ENCODE results near the gene HCN2.
A peak's percentile ranks its signal among the peaks of the same experiment; 100 is the strongest.

Gene HCN2

GRCh38 chr19:589693-590395, at the start of gene HCN2:
Gene HCN2 (plus strand): TSS chr19:589881. CDS start chr19:589946, 65 bp downstream.
- DNase-seq (ENCODE audit: low read depth) = no peak

- DNase-seq (ENCODE audit: low read depth) = no peak
Observed at GRCh38 chr19:540867-541637, 48.6 kb upstream of the HCN2 start.

GRCh38 chr19:541699-542098, 48.0 kb upstream of the HCN2 start:
- no peak for DNase-seq (ENCODE audit: low read depth)

GRCh38 chr19:542173-542866, 47.4 kb upstream of the HCN2 start:
- DNase-seq (ENCODE audit: low read depth) = no peak

GRCh38 chr19:543910-544608, 45.6 kb upstream of the HCN2 start, which contains the start of gene GZMM:
Gene GZMM (plus strand): TSS chr19:544053. CDS start chr19:544072, 19 bp downstream.
- DNase-seq (ENCODE audit: low read depth) = no peak

GRCh38 chr19:547117-547516, 42.6 kb upstream of the HCN2 start:
- DNase-seq (ENCODE audit: low read depth) = no peak

DNA sequence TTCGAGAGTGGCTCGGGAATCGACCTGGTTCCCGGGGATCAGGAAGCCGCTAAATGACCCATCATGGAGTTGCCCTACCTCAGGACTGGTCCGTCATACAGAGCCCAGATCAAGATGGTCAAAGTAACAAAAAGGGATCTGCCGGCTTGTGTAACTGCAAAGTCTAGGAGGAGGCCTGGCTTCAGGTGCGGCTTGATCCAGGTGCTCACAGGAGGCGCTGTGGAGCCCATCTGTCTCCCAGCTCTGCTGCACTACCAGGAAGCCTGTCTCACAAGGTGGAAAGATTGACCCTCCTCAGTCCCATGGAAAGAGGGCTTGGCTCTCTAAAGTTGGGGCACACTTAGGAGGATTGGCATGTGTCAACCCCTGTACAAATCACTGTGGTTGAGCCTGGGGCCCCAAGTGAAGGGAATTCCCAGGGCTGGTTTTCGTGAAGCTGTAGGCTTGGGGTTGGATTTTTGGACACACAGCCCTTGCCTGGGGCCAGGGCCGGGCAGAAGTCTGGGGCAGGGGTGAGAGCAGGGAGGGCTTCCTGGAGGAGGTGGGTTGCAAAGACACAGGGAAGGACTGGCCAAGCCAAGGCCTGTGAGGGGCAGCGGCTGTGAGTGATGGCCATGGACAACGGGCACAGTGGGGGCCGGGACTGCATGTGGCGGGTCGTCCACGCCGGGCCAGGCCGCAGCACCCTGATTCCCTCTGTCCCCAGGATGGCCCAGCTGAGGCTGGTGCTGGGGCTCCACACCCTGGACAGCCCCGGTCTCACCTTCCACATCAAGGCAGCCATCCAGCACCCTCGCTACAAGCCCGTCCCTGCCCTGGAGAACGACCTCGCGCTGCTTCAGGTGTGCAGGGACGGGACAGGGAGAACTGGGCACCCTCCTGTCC, 41.6 kb upstream of the HCN2 start:
- no peak for DNase-seq (ENCODE audit: low read depth)

- DNase-seq (ENCODE audit: low read depth) = no peak
Observed at GRCh38 chr19:548886-549830, 40.5 kb upstream of the HCN2 start.

DNA sequence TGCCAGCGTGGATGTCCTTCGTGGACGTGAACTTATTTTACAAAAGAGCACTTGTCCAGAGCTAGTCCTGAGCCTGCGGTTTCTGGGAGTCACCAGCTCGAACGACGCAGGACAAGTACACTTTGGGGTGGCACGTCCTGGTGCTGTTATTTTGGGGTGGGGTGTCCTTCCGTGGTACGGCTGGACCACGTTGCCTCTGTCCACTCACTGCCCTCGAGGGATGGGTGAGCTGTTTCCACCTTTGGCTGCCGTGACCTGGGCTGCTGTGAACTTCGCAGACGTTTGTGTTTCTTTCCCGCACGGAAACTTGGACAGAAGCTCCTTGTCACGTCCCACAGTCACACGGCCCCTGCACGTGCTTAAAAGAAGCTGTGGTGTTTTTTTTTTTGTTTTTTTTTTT, 34.9 kb upstream of the HCN2 start:
- no peak for DNase-seq (ENCODE audit: low read depth)

DNA sequence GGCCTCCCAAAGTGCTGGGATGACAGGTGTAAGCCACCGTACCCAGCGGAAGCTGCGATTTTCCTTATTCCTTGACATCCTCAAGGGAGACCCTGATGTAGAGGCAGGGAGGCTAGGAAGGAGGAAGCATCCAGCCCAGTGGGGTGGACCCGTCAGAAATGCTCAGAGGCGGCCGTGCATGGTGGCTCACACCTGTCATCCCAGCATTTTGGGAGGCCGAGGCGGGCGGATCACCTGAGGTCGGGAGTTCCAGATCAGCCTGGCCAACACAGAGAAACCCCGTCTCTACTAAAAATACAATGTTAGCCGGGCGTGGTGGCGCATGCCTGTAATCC, 34.2 kb upstream of the HCN2 start:
- DNase-seq (ENCODE audit: low read depth) = no peak

GRCh38 chr19:556611-557382, 32.9 kb upstream of the HCN2 start:
- no peak for DNase-seq (ENCODE audit: low read depth)

DNA sequence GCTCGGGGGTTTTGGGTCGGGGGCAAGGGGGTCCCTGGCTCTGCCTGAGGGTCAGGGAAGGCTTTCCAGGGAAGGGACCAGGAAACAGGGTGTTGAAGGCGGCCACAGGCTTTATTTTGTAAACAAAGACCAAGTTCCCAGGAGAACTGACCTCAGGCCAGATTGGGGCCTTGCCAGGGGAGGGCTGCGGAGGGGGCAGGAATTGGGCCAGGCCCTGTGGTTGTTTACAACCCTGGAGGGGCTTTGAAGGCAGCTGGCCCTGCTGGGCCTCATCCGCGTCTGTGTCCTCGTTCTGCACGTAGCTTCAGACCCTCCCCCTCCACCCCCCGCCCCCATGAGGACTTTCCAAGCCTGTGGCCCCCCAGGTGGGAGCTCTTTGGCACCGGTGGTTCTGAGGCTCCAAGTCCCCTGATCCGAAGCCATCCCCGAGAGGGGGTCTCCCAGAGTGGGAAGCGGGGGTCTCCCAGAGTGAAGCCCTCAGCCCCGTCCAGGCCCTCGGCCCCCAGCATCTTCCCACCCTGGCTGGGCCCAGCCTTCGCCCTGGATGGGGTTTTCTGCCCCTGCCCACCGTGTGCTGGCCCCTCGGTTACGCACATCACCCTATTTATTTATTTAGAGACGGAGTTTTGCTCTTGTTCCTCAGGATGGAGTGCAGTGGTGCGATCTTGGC, 30.8 kb upstream of the HCN2 start:
- DNase-seq (ENCODE audit: low read depth) = peak; percentile 29

DNA sequence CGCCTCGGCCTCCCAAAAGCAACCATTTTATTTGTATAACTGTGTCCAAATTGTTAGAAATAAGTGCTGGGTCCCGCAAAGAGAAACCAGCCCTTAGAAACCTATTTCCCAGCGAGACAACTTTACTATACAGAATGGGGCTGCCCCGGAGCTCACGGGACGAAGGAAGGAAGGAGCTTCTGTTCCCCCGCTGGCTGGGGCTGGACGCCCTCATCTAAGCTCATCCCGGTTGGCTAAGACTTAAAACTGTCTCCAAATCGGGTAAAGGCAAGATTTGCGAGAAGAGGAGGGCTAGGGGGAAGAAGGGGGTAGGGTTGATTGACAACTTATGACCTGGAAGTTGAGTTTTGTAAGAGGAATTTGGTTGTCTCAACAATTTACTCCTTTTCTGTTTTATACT, 29.6 kb upstream of the HCN2 start:
- no peak for DNase-seq (ENCODE audit: low read depth)

- peak; percentile 40 for DNase-seq (ENCODE audit: low read depth)
Observed at GRCh38 chr19:566403-566802, 23.3 kb upstream of the HCN2 start.

- DNase-seq (ENCODE audit: low read depth) = no peak
Observed at GRCh38 chr19:566844-567243, 22.8 kb upstream of the HCN2 start.

- DNase-seq (ENCODE audit: low read depth) = no peak
Observed at GRCh38 chr19:567296-567900, 22.3 kb upstream of the HCN2 start.

GRCh38 chr19:570251-570686, 19.4 kb upstream of the HCN2 start:
- no peak for DNase-seq (ENCODE audit: low read depth)

GRCh38 chr19:570937-571565, 18.6 kb upstream of the HCN2 start:
- peak; percentile 34 for DNase-seq (ENCODE audit: low read depth)

Measured in iris pigment epithelial cell (primary cell).